Stimulated activated CD4-positive, alpha-beta T cell treated with anti-CD3 and anti-CD28 coated beads, Interleukin-1b, Interleukin-23, amount 100 ng/mL, for 1 hour (primary cell): ENCODE data around the gene ITPRID1.

Source experiments
- DNase-seq, 2 donors: peaks; one replicate each; pipeline ENCODE4 v3.0.0-alpha.2; 2020; ENCODE audit warnings: low read depth in 2 of 2

Gene ITPRID1

DNA sequence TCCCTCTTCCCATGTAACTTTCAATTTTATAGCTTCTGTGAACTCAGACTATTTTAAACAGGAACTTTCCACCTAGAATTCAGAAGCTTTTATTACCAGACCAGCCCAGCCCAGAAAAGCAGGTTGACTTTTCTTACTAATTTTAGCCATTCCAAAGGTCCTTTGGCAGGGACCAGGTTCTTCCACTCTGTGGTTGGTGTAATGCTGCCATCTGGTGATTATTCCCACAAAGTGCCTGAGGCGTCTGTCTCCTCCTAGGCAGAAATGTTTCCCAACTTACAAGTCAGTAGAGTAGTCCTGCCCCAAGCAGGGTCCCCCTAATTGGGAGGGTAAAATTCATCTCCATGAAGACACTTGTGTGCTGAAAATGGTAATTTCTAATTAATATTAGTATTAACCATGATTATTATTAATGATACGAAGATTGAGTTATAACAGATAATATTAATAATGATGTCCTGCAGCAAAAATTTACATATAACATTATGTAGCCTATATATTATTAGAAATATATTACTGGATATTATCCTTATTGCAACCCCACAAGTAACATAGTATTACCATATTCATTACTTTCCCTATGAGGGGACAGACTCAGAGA, 120.1 kb downstream of the ITPRID1 start:
- no peak for DNase-seq

DNA sequence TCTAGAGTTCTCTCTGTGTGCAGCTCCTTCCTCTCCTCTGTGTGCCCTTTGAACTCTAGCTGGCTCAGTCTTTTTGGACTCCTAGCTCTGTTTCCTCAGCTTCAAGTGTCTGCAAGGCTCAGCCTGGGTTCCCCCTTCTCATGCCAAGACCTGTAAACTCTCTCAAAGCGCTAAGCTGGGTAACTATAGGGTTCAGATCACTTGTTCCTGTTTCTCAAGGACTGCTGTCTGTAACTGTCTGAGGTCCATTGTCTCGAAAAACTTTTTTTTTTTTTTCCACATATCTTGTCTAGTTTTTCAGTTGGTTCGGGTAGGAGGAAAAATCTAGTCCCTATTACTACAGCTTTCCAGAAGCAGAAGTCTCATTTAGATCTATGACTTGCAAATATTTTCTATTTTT, 126.5 kb downstream of the ITPRID1 start:
- DNase-seq: no peak

DNA sequence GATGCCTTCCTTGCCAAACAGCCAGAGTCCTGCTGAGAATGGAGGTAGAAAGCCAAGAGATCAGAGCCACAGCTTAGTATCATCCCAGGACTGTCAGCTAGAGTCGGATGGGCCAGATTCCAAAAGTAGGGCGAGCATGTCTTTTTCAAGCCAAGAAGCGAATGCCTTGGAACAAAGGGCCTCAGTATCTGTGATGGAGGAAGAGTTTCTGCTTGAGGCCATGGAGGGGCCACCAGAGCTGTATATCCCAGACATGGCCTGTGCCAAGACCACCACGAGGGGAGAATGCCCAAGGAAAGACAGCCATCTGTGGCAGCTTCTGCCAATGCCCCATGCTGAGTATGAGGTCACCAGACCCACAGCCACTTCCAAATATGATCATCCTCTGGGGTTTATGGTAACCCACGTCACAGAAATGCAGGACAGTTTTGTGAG, 128.8 kb downstream of the ITPRID1 start:
- no peak for DNase-seq

DNA sequence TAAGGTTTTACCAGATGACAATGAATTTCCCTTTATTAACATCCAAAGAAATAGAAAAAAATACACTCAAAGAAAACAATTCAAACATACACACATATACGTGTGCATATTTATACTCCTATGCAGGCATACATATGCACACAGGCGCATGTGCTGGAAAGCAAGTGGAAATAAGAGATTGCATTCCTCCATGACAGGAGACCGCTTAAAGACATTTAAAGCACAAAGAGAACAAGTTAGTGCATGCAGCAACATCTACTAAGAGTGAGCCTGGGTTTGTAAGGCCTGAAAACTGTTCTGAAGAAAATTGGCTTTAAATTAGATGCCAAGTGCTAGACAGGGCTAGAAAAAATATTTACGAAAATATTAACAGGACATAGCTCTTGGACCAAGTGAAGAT, 133.1 kb downstream of the ITPRID1 start:
- DNase-seq: no peak

DNA sequence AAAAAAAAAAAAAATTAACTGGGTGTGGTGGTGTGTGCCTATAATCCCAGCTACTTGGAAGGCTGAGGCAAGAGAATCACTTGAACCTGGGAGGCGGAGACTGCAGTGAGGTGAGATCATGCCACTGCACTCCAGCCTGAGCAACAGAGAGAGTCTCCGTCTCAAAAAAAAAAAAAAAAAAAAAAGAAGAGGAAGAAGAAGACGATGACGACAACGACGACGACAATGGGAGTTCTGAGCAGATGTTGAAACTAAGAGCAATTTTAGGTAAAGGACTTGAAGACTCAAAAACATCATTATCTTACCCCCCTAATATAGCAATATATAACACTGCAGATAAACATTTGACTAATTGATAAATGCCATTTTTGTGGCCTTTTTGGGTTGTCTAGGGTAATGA, 133.6 kb downstream of the ITPRID1 start:
- no peak for DNase-seq

DNA sequence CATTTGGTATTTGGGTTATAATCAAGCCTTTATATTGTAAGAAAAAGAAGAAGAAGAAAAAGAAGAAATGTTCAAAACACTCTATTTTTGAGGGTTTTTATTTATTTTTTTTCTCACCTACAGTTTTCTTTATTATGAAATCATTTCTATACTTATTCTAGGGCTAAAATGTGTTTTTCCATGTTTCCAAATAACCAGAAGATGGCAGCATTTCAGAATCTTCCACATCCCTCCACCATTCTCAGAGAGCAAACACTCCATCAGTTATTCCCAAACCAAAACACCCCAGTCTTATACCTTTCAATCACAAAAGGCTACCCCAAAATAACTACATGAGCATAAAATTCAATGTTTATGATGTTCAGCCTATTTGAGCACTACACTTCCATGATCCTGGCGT, 134.4 kb downstream of the ITPRID1 start:
- DNase-seq: no peak

DNA sequence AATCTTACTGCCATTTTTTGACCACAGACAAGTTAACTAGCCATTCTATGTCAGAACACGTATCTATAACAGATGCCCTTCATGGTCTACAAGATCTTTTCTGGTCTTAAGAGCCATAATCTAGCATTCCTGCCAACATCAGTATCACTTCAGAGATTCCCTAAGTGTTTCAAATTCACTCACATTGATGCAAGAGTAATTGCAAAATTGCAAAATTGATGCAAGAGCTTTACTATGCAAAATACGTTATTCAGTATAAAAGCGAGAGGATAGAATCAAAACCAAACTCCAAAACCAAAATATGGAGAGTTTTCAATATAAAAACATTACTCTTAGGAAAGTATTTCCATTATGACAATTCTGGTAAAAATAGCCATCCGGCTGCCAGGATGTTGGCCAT, 135.0 kb downstream of the ITPRID1 start:
- no peak for DNase-seq

DNA sequence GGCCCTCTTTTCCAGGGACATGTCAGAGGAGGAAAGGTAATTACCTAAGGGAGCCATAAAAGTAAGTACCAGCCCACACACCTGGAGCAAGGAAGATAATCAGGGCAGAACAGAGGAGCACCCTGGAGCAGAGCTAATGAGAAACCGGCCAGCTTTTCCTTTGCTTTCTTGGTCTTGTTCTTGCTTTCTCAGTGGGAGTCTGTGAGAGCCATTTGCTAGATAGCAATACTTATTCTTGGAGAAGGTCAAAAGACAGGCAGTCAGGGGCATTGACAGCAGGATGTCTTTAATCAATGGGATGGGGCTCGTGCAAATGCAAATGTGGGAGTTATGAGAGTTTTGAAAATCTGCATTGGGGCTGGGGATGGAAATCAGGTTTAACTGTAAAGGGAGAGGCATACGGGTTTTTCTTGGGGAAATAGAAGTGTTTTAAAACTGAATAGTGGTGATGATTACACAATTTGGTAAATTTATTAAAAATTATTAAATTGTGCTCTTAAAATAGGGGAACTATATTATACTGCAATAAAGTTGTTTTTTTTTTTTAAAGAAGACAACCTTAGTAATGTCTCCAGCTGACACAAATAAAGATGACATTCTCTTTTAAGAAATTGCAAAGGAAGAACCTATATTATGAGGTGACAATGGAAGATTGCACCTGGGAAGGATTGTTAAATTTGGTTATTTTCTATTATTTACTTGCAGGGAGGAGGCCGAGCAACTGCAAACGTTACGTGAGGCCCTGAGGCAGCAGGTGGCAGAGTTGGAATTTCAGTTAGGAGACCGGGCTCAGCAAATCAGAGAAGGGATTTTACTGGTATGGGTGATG, 137.6 kb downstream of the ITPRID1 start:
- DNase-seq: no peak

DNA sequence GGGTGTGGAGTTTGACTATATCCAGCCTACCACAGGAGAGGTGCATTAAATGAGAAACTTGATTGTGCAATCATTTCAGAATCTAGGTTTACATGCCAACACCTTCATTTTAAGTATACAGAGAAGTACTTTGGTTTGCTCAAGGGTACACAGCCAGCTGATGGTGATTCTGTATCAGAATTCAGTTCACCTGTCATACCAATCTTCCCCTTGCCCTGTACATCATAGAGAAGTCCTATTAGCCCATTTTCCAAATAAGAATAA, 138.1 kb downstream of the ITPRID1 start:
- DNase-seq: no peak

DNA sequence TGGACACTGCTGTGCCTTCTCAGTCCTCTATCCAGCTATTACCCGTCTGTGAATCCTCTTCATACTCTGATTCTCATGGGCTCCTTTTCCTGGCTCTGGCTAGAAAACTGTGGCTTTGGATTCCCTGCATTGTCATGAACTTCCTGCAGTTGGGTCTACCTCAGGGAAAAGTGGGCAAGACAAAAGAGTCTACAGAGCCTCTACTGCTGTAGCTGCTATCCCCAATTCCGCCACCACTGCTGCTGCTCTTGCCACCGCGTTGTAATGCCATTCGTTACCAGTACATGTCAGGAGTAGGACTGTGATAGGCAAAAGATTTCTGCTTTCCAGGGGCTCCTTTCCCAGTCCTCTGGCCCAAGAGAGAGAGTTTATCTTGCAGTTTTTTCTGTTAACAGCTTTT, 149.2 kb downstream of the ITPRID1 start:
- DNase-seq: no peak

DNA sequence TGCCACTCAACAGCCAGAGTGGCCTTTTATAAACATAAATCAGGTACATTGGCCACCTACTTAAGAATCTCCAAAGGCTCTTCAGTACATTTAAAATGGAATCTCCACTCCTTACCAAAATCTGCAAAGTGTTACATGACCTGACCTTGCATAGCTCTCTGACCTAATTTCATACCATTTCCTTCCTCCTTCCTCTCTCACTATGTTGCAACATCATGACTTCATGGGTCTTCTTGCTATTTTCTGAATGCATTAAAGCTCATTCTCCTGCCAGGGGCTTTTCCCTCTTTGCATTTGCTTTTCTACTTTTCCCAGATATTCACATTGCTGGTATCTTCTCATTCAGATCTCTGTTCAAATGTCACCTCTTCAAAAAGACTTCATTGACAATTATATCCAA, 151.0 kb downstream of the ITPRID1 start:
- DNase-seq: no peak

DNA sequence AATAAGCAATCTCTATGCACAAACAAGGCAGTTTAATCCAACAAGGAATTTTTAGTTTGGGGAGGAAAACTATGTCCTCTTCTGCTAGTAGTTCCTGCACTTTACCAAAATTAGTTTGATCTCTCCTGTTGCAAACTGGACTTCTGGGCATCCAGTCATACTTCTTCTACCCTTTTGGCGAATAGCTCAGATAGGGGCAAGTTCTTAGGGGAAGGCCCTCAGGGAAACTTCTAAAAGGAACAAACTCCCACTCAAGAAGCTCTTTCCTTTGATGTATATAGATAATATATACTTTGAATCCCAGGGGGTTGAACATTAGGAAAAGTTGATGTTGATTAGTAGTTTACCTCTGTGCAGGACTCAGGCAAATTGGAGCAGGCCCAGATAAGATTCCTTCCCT, 151.7 kb downstream of the ITPRID1 start:
- DNase-seq: no peak

DNA sequence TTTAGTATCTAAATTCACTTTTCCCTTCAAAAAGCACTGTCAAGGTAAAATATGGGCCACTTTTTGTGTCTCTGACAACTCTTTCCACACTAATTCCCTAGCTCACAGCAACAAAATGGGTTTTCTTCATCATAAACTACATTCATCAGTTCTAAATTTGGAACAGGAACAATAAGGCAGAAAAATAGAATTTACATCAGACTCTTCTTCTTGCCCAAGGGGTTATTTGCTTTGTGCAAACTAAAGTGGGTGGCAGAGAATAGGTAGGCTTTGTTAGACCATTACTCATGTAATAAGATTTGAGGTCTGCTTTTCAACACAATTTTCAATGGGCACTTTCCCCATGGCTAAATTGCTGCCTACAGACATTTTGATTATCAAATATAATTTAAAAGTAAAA, 155.6 kb downstream of the ITPRID1 start:
- DNase-seq: no peak

DNA sequence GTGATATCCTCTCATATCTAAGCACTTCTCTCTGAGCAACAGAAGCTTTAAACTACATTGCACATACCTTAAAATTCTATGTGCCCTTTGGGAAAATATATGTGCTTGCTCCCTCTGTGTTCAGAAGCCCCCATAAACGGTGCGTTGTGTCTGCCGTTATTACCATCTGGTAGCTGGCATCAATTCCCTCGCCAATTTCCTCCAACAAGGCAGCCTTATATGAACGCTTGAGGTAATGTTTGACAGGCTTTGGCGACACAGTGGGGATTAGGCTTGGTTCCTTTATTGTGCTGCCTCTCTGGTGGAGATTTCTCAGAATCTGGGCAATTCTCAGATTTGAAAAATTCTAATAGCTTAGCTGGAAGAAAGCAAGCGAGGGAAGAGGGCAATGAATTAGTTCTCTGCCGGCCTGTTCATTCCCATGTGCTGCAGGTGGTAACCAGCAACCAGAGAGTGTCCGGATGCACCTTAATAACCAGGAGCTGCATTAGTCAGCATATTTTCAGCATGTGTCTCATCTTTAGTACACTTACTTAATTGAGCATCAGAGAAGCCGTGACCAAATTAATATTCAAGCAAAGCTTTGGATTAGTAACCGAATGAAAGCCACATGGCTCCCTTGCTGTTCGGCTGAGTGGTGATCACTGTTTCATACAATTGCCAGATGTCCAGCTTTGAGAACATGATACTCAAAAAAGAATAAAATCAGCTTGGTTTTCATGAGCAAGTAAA, 165.8 kb downstream of the ITPRID1 start:
- no peak for DNase-seq

DNA sequence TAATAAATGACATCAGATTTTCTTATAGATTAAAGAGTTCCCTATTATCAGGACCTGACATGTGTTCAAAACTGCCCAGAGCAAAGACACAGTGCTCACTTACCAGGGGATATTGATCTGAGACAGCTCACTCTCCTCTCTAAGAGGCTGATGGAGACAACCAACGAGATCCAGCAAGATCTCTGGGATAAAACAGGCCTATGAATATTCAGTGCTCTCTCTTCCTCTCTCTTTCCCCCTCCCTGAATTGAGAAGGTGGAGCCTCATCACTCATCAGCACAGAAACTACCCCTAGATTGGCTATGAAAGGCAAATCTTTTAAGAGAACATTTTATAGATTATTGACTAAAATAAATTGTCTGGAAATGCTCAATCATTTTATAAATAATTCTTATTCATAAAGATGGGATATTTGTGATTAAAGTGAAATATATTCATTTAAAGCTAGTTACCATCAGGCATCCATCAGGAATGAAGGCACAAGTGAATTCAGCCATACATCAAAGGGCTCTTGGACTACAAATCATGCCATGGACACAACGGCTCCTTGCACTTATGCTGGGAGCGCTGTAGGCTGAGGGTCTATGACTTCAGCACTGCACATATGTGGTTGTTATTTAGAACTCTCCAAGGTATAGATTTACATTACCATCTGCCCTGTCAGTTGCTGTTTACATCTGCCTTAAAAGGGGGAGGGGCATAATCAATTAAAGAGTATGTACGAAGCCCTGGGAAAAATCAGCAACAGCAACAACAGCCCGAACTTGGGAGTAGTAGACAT, 169.7 kb downstream of the ITPRID1 start:
- DNase-seq: no peak

DNA sequence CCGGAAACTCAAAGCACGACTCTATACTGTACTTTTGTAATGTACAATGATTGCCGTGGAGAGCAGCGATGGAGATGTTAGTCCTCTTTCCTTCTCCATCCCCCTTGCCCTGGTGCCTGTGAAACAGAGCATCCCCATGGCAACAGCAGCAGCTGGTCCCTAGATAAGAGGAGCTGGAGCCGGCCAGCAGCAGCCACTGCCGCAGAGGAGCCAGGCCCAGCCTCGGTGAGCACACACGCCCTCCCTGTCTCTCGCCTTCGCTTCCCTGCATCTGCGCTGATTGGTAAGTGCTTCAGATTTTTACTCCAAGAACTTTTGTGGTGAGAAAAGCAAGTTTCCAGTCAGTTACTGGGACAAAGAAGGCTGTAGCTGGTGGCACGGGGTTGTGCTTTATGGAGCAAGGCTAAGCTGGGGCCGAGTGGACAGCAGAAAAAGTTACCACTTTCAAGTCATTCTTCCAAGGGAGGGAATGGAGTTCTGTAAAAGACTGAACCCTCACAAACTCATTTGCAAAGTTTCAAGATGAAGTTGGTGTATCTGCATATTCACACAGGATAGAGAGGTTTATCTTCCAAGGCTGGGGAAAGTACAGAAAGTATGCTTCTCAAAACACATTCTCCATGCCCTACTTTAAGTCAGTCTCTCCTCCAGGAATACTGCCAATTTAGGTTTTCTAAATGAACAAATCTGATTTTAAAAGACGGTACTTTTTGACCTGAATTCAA, 173.3 kb downstream of the ITPRID1 start, which contains the start of gene PPP1R17:
PPP1R17 (plus strand) TSS at position 192 of the 725 bp plus-strand sequence. CDS start 5,227 bp downstream, outside the sequence.
- DNase-seq: no peak

DNA sequence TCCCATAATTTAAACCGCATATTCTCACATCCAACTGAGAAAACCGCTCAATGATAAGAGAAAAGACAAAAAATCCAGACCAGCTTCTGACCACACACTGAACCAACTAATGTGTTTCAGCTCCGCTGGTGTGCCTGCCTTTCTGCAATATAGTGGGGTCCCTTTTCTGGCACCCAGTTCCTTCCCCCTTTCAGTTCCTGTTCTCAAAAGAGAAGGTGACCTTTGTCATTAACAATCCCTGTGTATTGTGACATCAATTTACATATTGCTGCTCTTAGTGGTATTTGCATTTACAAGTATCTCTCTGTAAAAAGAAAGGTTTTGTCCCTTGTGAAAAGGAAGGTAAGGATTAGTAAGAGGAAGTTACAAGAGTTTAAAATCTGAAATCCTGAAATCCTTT, 174.5 kb downstream of the ITPRID1 start:
- no peak for DNase-seq

DNA sequence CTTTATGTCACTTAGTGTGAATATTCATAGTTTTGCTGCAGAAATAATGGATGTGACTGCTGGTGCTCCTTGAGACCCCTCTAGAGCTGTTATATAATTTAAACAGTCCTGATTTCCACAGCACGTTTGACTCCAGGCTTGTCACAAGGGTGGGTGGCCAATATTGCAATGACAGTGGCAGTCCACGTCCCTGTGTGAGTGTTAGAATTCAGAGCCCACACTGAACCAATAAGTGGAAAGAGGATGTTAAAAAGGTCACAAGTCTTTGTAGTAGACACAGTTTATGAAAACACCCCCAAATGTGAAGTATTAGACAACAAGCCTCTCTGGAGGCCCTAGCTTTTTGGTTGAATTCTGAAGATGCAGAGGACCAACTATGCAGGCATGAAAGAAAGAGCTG, 175.1 kb downstream of the ITPRID1 start:
- no peak for DNase-seq

DNA sequence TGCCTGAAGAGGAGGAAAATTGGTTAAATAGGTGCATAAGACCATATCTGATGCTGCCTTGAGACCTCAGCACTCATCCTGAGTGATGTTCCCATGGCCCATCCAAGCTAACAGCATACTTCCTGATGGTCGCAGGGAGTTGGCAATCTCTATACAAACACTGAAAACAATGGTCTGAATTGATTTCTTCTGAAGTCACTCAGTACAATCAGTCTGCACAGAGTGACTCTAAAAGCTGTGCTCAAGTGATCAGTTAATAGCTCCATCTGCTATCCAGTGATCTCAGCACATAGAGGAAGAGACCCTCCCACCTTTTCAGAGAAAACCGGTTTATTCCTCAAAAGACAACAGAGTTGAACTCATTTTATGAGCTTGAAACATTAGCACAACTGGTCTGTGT, 177.0 kb downstream of the ITPRID1 start:
- DNase-seq: no peak

DNA sequence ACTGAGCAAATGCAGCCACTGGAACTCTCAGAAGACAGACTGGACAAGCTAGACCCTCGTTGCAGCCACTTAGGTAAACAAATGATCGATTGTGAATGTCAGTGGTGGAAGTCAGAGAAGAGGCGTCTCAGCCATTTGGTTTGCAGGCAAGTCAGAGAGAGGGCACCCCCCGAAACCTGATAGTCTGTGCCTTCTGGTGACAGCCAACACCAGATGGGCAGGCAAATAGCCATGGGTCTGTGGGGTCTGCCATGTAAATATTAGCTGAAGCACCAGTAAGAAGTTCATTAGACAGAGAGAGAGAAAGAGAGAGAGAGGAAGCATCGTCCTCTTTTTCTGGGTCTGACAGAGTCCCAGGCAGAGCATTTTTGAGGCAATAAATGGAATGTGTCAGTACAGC, 178.6 kb downstream of the ITPRID1 start:
- DNase-seq: no peak

DNA sequence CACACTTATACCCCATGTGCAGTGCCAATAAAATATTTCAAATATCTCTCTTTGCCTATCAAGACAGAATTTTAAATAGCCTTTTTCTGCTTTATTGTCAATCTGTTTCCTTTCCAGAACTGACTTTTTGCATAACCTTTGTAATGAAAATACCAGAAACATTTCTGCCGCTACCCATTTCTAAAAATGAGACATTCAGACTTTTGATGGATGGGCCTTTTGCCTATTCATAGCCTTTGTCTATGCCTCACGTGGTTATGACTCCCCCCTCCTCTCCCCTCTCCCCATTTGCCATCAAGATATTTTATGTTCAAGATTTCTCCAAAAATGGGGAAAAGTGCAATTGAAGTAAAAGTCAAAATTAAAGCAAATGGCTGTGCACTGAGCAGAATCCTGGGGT, 179.0 kb downstream of the ITPRID1 start:
- no peak for DNase-seq
